Activated CD4-positive, alpha-beta T cell treated with anti-CD3 and anti-CD28 coated beads, Interleukin-2, amount 10 ng/mL, durations not matched to agents 24 days and 14 days (primary cell): ENCODE data around the gene LGI1. TPM values are rescaled to one million over a fixed set of nuclear protein-coding genes. Genes with fewer than 3 reads are reported as not detected.

Experiments
- DNase-seq: peaks from one replicate; pipeline ENCODE4 v3.0.0; 2022
- H3K27ac Mint-ChIP-seq: one replicate; pipeline ENCODE4 v1.8.0; 2022; ENCODE audit warnings: mild to moderate bottlenecking, mixed read lengths
- H3K27me3 Mint-ChIP-seq: one replicate; pipeline ENCODE4 v1.8.0; 2022; ENCODE audit warnings: mixed read lengths
- H3K36me3 Mint-ChIP-seq: one replicate; pipeline ENCODE4 v1.8.0; 2022; ENCODE audit warnings: low read depth, mild to moderate bottlenecking, mixed read lengths
- H3K4me1 Mint-ChIP-seq: one replicate; pipeline ENCODE4 v1.8.0; 2021; ENCODE audit warnings: mixed read lengths
- H3K4me3 Mint-ChIP-seq: one replicate; pipeline ENCODE4 v1.8.0; 2022; ENCODE audit warnings: mild to moderate bottlenecking, moderate library complexity, mixed read lengths
- H3K9me3 Mint-ChIP-seq: one replicate; pipeline ENCODE4 v1.8.0; 2021; ENCODE audit warnings: mixed read lengths
- intact Hi-C: fragments of 100-400 bp; cut with micrococcal nuclease; formaldehyde crosslinking; loops from one replicate; pipeline ENCODE4 v1.15.1; 2023
- total RNA-seq: library from RNA; stranded (reverse); gene quantifications from 2 replicates; pipeline ENCODE4 v1.2.3, GENCODE V29; 2022

Gene LGI1
- total RNA-seq, 1 donor from 2014 or later, result not detected

DNA sequence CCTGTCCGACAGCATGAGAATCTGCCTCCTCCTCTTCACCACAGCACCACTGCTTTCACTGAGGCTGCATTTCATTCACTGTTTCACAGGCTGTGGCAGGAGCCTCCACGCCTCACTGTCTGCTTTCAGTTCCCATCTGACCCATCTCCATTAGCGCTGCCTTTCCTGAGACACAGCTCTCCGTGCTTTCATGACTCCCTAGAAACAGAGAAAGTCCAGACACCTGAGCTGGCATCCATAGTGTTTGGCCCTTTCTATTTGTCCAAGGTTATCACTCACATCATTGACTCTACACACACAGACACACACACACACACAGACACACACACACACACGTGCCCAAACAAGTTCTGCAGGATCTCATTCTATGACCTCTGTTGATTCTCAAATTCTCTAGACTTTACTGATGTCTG lies 5.2 kb downstream of the LGI1 start:
- no peak overlapping the region for H3K27ac Mint-ChIP-seq

DNA sequence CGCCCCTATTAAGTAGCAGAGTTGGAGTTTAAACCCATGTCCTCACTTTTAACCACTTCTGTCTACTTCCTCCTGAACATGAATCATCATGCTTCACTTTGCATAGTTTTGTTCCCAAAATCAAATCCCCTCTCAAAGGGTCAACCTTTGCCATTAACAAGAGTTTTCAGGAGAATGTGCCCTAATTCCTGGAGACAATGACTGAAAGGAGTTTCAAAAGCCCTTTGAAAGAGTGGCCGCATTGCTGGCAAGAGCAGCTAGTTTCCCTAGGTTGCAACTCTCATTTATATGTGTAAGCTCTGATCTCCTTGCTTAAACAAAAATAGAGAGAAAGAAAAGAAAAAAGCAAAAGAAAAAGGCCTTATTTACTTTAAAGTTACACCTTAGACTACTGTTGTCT lies 9.2 kb downstream of the LGI1 start:
- DNase-seq, result no peak
- no peaks in the 10 kb centered on the region for H3K36me3 Mint-ChIP-seq
- H3K27ac Mint-ChIP-seq, result no peak overlapping the region
- intact Hi-C loops, result no loop called here
- H3K4me1 Mint-ChIP-seq, result no peaks in the 10 kb centered on the region
- peaks cover 18% of the 10 kb centered on the region for H3K27me3 Mint-ChIP-seq
- no peaks in the 10 kb centered on the region for H3K9me3 Mint-ChIP-seq
- H3K4me3 Mint-ChIP-seq, result no peak overlapping the region

More for the DNA sequence above, 5.2 kb downstream of the LGI1 start:
- H3K36me3 Mint-ChIP-seq, result no peaks in the 10 kb centered on the region
- DNase-seq, result no peak
- H3K4me1 Mint-ChIP-seq, result peaks cover 2% of the 10 kb centered on the region
- intact Hi-C loops, result no loop called here
- no peaks in the 10 kb centered on the region for H3K9me3 Mint-ChIP-seq
- H3K27me3 Mint-ChIP-seq, result peaks cover 40% of the 10 kb centered on the region
- no peak overlapping the region for H3K4me3 Mint-ChIP-seq

DNA sequence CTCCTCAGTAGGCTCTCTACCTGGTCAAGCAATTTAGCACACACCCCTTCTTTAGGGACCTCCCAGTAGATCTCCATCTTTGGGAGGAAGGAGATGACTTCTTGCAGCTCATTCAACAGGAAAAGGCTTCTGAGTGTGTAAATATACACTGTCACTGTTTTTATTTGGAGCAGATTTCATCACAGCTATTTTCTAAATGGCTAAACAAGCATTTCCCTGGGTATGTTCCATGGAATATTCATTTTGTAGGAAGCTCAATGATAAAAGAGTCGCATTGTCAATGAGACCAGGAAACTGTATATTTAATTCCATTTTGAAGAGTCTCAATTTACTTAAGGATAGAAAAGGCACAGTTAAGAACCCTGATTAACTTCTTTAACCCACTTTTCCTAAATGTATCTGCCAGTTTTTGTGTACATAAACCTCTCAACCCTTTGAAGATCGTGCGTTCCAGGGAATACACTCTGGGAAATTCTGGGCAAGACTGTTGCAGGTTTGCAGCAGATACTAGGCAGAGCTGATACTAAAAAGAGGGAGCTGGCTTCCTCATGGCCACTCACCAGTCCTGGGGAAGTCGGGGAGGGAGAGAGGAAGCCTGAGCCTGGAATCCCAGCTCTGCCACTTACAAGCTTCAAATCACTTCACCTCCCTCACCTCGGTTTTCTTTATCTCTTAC lies 10.1 kb downstream of the LGI1 start:
- no peaks in the 10 kb centered on the region for H3K36me3 Mint-ChIP-seq
- intact Hi-C loops, result no loop called here

DNA sequence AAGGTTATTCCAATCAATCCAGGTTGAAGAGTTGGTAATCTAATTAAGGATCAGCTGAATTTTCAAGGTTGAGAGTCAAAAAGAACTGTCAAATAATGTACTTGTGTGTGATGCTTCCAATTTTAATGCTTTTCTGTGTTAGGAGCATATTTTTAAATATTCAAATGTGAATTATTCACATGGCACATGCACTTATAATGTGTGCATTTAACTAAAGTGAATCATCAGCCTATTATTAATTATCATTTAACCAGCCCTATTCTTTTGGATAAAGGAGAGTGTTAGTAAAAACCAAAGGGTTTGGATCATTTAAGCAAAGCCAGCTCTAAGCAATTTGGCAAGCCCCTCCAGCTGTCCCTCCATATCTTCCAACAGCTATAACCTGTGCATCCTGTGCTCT lies 11.2 kb downstream of the LGI1 start:
- Mint-ChIP-seq H3K27ac (no peak overlapping the region), H3K4me1 (no peaks in the 10 kb centered on the region), H3K9me3 (no peaks in the 10 kb centered on the region), H3K27me3 (peaks cover 10% of the 10 kb centered on the region), H3K4me3 (no peak overlapping the region), H3K36me3 (no peaks in the 10 kb centered on the region)
- no peak for DNase-seq
- intact Hi-C loops, result no loop called here

More for the DNA sequence above, 10.1 kb downstream of the LGI1 start:
- peaks cover 15% of the 10 kb centered on the region for H3K27me3 Mint-ChIP-seq
- no peaks in the 10 kb centered on the region for H3K9me3 Mint-ChIP-seq
- H3K4me1 Mint-ChIP-seq, result no peaks in the 10 kb centered on the region
- no peak for DNase-seq
- no peak overlapping the region for H3K4me3 Mint-ChIP-seq
- no peak overlapping the region for H3K27ac Mint-ChIP-seq

DNA sequence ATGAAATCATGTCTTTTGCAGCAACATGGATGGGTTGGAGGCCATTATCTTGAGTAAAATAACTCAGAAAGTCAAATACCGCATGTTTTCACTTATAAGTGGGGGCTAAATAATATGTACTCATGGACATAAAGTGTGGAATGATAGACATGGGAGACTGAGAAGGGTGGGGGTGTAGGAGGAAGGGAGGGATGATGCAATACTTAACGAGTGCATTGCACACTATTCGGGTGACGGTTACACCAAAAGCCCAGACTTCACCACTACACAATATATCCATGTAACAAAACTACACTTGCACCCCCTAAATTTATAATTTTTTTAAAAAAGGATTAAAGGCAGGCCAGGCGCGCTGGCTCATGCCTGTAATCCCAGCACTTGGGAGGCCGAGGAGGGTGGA lies 13.6 kb downstream of the LGI1 start:
- H3K27ac Mint-ChIP-seq, result no peak overlapping the region
- intact Hi-C loops, result no loop called here

DNA sequence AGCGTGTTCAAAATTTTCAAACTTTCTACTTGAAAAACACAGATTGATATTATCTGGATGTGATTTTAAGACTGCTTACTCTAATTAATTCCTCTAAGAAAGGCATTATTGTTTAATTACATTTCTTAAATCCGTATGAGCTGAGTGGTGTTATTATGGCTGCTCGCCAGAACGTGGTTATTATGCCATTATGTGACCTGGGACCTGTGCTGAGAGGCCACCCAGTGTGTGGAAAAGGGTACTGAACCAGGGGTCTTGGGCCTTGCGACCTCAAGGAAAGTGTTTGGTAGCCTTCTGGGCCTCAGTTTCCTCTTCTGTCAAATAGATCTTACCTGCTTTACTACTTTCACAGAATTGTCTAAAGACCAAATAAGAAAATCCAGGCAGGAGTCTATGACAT lies 15.4 kb downstream of the LGI1 start:
- Mint-ChIP-seq H3K4me1 (no peaks in the 10 kb centered on the region), H3K9me3 (no peaks in the 10 kb centered on the region), H3K27me3 (peaks cover 15% of the 10 kb centered on the region), H3K36me3 (no peaks in the 10 kb centered on the region), H3K4me3 (no peak overlapping the region), H3K27ac (no peak overlapping the region)
- no peak for DNase-seq
- intact Hi-C loops, result no loop called here

More for the DNA sequence above, 13.6 kb downstream of the LGI1 start:
- Mint-ChIP-seq H3K4me1 (no peaks in the 10 kb centered on the region), H3K27me3 (peaks cover 17% of the 10 kb centered on the region), H3K4me3 (no peak overlapping the region), H3K9me3 (no peaks in the 10 kb centered on the region), H3K36me3 (no peaks in the 10 kb centered on the region)
- DNase-seq, result no peak

DNA sequence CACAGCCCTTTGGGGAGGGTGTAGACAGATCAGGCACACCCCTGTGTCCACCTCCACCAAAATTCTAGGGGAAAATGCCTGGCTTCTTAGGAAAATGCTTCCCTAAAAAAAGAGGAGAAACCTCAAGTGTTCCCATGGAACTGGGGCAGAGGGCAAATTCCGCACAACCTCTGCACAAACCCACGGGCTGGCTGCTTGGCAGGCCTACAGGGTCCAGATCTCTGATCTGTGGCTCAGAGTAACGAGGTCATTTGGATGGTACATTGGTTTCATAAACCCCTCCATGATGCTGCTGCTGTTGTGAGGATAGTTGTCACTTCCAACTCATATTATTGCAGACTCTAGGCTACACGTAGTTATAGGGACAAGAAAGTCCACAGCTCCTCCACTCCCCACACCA lies 16.0 kb downstream of the LGI1 start:
- H3K27me3 Mint-ChIP-seq, result peaks cover 13% of the 10 kb centered on the region
- no peaks in the 10 kb centered on the region for H3K4me1 Mint-ChIP-seq
- no peak overlapping the region for H3K27ac Mint-ChIP-seq
- H3K36me3 Mint-ChIP-seq, result no peaks in the 10 kb centered on the region
- no peaks in the 10 kb centered on the region for H3K9me3 Mint-ChIP-seq
- intact Hi-C loops, result no loop called here
- no peak for DNase-seq
- H3K4me3 Mint-ChIP-seq, result no peak overlapping the region

DNA sequence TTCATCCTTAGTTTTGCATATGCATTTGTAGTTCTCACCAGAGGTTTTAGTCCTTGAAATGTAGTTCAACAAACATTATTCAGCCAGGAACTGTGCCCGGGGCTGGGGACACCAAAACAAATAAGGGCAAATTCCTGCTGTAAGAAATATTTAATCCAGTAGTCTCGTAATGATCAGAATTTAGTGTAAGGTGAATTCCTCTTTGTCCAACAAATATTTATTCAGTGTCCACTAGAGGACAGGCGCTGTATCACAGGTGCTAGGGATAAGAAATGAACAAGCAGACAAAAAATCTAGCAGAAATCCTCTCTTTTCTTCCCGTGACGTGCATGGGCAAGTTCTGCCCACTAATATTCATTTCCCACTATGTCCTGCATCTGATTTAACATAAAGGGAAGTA lies 17.6 kb downstream of the LGI1 start:
- no peaks in the 10 kb centered on the region for H3K9me3 Mint-ChIP-seq
- H3K4me1 Mint-ChIP-seq, result no peaks in the 10 kb centered on the region

DNA sequence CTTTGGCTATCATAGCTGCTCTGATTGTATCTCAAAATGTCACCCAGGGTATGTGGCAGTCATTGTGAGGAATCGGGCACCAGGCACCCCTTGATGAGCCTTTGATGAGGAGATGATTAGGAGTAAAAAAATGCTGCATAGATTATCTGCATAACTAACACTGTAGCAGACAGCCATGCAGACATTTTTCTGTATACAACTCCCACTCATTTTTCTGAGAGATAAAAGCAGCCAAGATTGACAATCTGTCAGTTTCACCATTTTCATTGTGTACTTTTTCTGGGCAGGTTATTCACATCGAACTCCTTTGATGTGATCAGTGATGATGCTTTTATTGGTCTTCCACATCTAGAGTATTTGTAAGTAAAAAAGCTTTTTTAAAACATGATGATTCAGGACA lies 19.4 kb downstream of the LGI1 start:
- Mint-ChIP-seq H3K4me1 (no peaks in the 10 kb centered on the region), H3K36me3 (no peaks in the 10 kb centered on the region), H3K27me3 (peaks cover 14% of the 10 kb centered on the region), H3K27ac (no peak overlapping the region), H3K9me3 (no peaks in the 10 kb centered on the region), H3K4me3 (no peak overlapping the region)
- DNase-seq, result no peak
- intact Hi-C loops, result no loop called here

More for the DNA sequence above, 17.6 kb downstream of the LGI1 start:
- no peaks in the 10 kb centered on the region for H3K36me3 Mint-ChIP-seq
- H3K4me3 Mint-ChIP-seq, result no peak overlapping the region
- no peak for DNase-seq
- no peak overlapping the region for H3K27ac Mint-ChIP-seq
- intact Hi-C loops, result no loop called here
- H3K27me3 Mint-ChIP-seq, result peaks cover 14% of the 10 kb centered on the region

DNA sequence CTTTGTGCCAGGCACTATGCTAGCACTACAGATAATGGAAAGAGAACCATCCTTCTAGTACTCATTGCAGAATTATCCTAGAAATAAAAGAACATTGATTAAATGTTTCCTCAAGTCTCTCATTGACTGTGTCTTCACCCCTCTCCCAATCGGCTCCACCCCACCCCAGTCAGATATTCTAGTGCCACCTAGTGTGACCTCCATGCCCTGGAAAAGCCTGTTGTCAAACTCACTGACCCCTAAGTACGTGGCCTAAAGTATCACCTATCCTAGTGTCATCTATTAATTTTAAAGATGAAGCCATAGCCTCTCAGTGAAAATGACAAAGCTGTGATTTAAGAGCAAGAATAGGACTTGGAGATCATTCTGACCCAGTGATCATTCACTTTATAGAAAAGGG lies 26.3 kb downstream of the LGI1 start:
- no peaks in the 10 kb centered on the region for H3K9me3 Mint-ChIP-seq
- intact Hi-C loops, result no loop called here
- H3K27ac Mint-ChIP-seq, result no peak overlapping the region
- DNase-seq, result no peak
- no peak overlapping the region for H3K4me3 Mint-ChIP-seq
- H3K27me3 Mint-ChIP-seq, result peaks cover 8% of the 10 kb centered on the region
- no peaks in the 10 kb centered on the region for H3K4me1 Mint-ChIP-seq
- no peaks in the 10 kb centered on the region for H3K36me3 Mint-ChIP-seq

DNA sequence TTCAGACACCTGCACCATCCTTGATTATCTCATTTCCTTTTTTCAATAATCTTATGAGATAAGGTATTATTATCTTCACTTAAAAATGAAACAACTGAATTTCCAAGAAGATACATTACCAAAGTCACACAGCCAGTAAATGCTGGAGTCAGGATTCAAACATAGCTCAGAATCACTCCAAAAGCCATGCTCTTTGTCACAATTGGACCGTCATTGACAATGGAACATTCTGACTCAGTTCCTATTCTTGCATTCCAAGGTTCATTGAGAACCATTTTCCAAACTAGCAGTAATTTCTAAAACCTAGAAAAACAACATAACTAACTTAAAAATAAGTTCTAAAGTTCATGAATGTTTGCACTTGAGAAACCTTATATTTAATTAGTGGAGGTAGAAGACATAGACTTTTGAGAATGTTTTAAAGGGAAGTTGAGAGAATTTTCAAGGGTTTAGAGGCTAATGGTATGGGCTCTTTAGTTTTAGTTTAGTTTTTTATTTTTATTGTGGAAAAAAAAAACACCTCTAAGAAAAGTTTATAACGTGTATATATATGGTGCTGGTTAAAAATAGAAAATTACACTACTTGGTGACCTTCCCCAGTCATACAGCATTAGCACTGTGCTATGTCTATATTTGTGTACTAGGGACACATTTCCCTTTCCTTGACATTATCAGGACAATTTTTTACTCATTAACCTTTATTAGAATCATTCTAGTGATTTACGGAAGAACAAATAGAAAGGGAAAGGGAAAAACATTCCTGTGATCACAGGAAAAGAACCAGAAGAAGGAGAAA lies 30.9 kb downstream of the LGI1 start:
- no peak overlapping the region for H3K27ac Mint-ChIP-seq
- peaks cover 9% of the 10 kb centered on the region for H3K27me3 Mint-ChIP-seq
- H3K36me3 Mint-ChIP-seq, result no peaks in the 10 kb centered on the region
- no peaks in the 10 kb centered on the region for H3K9me3 Mint-ChIP-seq
- no peaks in the 10 kb centered on the region for H3K4me1 Mint-ChIP-seq
- no peak overlapping the region for H3K4me3 Mint-ChIP-seq
- intact Hi-C loops, result no loop called here
- DNase-seq, result no peak

DNA sequence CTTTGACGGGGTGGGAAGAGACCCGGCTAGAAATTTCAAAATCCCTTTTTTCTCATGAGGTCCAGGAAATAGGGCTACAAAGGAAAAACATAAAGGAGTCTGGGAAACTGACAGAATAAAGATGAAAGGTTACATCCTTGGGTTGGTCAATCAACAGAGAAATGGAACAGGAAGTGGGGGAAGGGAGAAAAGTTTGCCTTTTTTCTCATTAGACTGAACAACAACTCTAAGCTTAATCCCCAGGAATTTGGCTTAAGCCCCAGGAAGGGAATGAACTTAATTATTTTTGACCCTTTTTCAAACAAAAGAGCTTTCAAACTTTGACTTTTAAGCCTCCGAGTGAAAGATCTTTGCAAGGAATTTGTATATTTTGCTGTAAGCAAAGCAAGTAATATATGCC lies 32.7 kb downstream of the LGI1 start:
- Mint-ChIP-seq H3K27ac (no peak overlapping the region), H3K4me1 (no peaks in the 10 kb centered on the region), H3K9me3 (no peaks in the 10 kb centered on the region), H3K4me3 (no peak overlapping the region), H3K27me3 (peaks cover 9% of the 10 kb centered on the region), H3K36me3 (no peaks in the 10 kb centered on the region)
- intact Hi-C loops, result no loop called here
- DNase-seq, result no peak

DNA sequence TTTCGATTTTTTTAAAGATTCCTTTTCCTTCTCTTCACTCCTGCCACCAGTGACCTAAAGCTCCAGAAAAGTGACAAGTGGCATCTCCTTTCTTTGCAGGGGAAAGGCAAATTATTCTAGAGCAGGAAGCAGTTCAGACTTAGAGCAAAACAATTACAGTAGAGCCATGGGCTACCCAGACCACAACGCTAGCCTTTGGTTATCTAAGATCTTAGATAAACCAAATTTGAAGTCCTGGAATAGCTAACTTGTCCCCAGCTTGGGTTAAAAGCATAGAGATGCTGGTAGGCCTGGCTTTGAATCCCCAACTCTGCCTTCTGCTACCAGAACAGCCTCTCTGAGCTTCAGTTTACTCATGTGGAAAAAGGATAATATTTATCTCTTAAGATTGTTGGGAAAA lies 38.4 kb downstream of the LGI1 start:
- Mint-ChIP-seq H3K4me3 (no peak overlapping the region), H3K27ac (no peak overlapping the region), H3K9me3 (no peaks in the 10 kb centered on the region), H3K27me3 (no peaks in the 10 kb centered on the region), H3K4me1 (no peaks in the 10 kb centered on the region), H3K36me3 (no peaks in the 10 kb centered on the region)
- intact Hi-C loops, result no loop called here
- DNase-seq, result no peak

DNA sequence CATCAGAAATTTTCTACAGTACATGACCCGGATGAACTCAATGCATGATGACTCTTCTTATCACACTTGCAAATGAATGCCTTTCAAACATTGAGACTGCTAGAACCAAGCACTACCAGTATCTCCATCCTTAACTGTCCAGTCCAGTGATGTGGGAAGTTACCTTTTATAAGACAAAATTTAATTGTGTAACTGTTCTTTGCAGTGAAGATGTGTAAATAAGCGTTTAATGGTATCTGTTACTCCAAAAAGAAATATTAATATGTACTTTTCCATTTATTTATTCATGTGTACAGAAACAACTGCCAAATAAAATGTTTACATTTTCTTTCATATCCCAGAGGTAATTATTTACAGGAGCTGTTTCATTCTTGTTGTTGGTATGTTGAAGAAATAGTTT lies 40.1 kb downstream of the LGI1 start:
- no peaks in the 10 kb centered on the region for H3K4me1 Mint-ChIP-seq
- H3K36me3 Mint-ChIP-seq, result no peaks in the 10 kb centered on the region
- intact Hi-C loops, result no loop called here
- DNase-seq, result no peak
- no peak overlapping the region for H3K4me3 Mint-ChIP-seq
- H3K9me3 Mint-ChIP-seq, result no peaks in the 10 kb centered on the region
- H3K27ac Mint-ChIP-seq, result no peak overlapping the region
- H3K27me3 Mint-ChIP-seq, result peaks cover 4% of the 10 kb centered on the region
